OCI-LY1 (cell line): Measurements from ENCODE around the gene CAVIN4.

Source experiments
- CTCF ChIP-seq: fragments of 200-600 bp; sonication (generic), shearing (Covaris generic); IDR thresholded peaks from 2 replicates; pipeline ENCODE4 v1.5.1; 2017; ENCODE audit warnings: mild to moderate bottlenecking, antibody characterized with exemption, low read length, moderate library complexity, mixed read lengths
- EZH2 ChIP-seq: fragments of 200-600 bp; sonication (generic), shearing (Covaris generic); IDR thresholded peaks from 2 replicates; pipeline ENCODE4 v1.8.0; 2017; ENCODE audit warnings: borderline replicate concordance, mixed run types, mild to moderate bottlenecking, antibody characterized with exemption, low read length, moderate library complexity, mixed read lengths

GRCh38 chr9:100598641-100599145, 20.8 kb downstream of the CAVIN4 start:
- no peak for TF ChIP-seq CTCF
- TF ChIP-seq EZH2 = no peak
